ENCODE measurements around the gene PLXNA4. TPM values are rescaled to one million over a fixed set of nuclear protein-coding genes. Genes with fewer than 3 reads are reported as not detected.

Gene PLXNA4
- total and polyA plus RNA-seq, 9 of the 15 experiments (the other 6 are each of a cell fraction or from before 2014, with no cell fraction given): under 0.01 to 0.09 TPM; not detected in 7

GRCh38 chr7:132422502-132423111 is 153.7 kb downstream of the PLXNA4 start:
- ATAC-seq (no peak), DNase-seq (ENCODE audit: extremely low read depth in 1 of 4, low spot score in 3 of 4) (no peak), FAIRE-seq (no peak)
- H3K4me3 ChIP-seq: no peak overlapping the region
- intact Hi-C loops (cut with micrococcal nuclease) (no loop called here), in situ Hi-C loops (cut with MboI) (no loop called here)
- no peak overlapping the region for H3K27ac ChIP-seq (ENCODE audit: extremely low read depth, low read depth, low read length)
- TF ChIP-seq ZNF766 (CRISPR knock-in tag; conservative IDR thresholded peaks at IDR 0.05): no peak
- no peak for TF ChIP-seq PBX2 (CRISPR knock-in tag; IDR thresholded peaks at IDR 0.05; ENCODE audit: low read depth)
- TF ChIP-seq PBX2 (tag; conservative IDR thresholded peaks at IDR 0.05; ENCODE audit: low read depth): peak; percentile 54
- H3K27me3 ChIP-seq (ENCODE audit: control insufficient read depth in 2 of 2, insufficient read depth in 2 of 2, low read length in 2 of 2): peaks cover 0 to 19% of the 10 kb centered on the region in 2 experiments; a peak in 3 of 5 replicates
- no peaks in the 10 kb centered on the region for H4K20me1 ChIP-seq (replicated peaks; ENCODE audit: control insufficient read depth, insufficient read depth, low read length)
- H3K9ac ChIP-seq (ENCODE audit: insufficient read depth in 1 of 2, low read depth in 2 of 2, low read length in 2 of 2): no peak overlapping the region
- H3K79me2 ChIP-seq (ENCODE audit: control insufficient read depth, insufficient read depth, low read length): no peaks in the 10 kb centered on the region
- H2AFZ ChIP-seq (ENCODE audit: low read depth, low read length): no peak overlapping the region
- H3K9me3 ChIP-seq (replicated peaks; ENCODE audit: control insufficient read depth, insufficient read depth, low read depth, low read length): no peaks in the 10 kb centered on the region
- no TSS peak for BruUV-seq (replicated peaks)
- no peaks in the 10 kb centered on the region for H3K9me1 ChIP-seq (ENCODE audit: control insufficient read depth, insufficient read depth, low read length)
- no peaks in the 10 kb centered on the region for H3K36me3 ChIP-seq (ENCODE audit: control insufficient read depth, insufficient read depth, low read length)
- POLR2A ChIA-PET: no interaction called here
- CTCF ChIA-PET (ENCODE audit: low intra/inter-chr PET ratio): no interaction called here
- WGBS (ENCODE audit: insufficient coverage, low coverage, missing lambda C conversion rate): 1% methylated on average over 12 of the region's 12 CpGs
- no peak overlapping the region for H3K4me2 ChIP-seq (ENCODE audit: insufficient read depth, low read length)
- H3K4me1 ChIP-seq (replicated peaks in 1 of 2; ENCODE audit: control insufficient read depth in 2 of 2, insufficient read depth in 2 of 2, low read length in 2 of 2): peaks cover 0 to 4% of the 10 kb centered on the region in 2 experiments; a peak in 3 of 5 replicates
